NCI-H1092 treated with DMSO at 0.1 percent for 48 hours (cell line): ENCODE measurements around the gene KLHL33.

Experiments
- DNase-seq: peaks from one replicate; lab custom pipeline; 2025; lab: John Stamatoyannopoulos, UW

Gene KLHL33, protein sequence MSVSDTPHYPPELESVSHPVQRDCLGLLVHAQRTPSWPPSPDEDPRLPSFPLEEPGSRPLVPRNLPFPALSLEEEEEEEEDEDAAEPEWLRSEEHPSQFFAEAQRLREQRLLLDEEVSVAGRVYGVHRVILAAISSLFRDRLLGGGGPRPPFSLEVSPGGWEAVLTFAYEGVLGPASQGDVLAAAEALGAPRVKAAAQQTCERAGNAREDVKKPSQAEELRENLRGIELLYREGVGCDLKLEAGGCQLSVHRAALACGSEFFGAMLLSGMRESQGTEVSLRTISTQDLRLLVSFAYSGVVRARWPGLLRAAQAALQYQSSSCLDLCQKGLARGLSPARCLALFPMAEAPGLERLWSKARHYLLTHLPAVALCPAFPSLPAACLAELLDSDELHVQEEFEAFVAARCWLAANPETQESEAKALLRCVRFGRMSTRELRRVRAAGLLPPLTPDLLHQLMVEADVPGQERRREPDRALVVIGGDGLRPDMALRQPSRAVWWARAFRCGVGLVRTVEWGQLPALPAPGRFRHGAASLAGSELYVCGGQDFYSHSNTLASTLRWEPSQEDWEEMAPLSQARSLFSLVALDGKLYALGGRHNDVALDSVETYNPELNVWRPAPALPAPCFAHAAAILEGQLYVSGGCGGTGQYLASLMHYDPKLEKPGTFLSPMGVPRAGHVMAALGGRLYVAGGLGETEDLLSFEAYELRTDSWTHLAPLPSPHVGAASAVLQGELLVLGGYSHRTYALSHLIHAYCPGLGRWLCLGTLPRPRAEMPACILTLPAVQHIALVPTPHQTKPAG

GRCh38 chr14:20435582-20436362 is at the start of gene KLHL33:
KLHL33 (minus strand) TSS chr14:20436166; CDS start chr14:20435811, 355 bp downstream.
- no peak for DNase-seq

DNA sequence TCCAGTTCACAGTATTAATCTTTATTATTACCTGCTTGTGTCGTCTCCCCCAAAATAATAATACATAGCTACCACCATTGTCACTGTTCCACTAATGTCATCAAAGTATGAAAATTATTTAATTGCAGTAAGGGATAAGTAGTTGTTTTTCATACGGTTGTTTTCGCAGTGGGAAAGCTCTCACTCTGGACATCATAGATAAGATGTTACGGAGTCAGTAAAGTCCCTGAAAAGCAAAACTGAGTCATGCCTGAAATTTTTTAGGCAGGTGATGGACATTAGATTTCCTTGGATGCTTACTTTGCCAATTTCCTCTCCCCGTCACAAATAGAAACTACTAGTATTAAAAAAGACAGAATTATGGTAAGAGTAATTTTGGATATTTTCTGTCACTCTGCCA is 46.4 kb upstream of the KLHL33 start:
- DNase-seq: no peak

DNA sequence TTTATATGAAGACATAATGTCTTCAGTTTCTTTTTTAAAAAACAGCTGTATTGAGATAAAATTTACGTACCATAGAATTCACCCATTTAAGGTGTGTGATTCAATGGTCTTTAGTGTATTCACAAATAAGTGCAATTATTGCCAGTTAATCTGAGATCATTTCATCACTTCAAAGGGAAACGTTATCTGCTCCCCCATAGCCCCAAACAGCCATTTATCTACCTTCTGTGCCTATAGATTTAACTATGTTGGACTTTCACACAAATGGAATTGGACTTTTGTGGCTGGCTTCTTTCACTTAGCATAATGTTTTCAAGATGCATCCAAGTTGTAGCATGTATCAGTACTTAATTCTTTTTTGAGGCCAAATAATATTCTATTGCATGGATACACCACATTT is 42.9 kb upstream of the KLHL33 start:
- DNase-seq: no peak

GRCh38 chr14:20477211-20477876 is 41.4 kb upstream of the KLHL33 start:
- peak; percentile 9 for DNase-seq

DNA sequence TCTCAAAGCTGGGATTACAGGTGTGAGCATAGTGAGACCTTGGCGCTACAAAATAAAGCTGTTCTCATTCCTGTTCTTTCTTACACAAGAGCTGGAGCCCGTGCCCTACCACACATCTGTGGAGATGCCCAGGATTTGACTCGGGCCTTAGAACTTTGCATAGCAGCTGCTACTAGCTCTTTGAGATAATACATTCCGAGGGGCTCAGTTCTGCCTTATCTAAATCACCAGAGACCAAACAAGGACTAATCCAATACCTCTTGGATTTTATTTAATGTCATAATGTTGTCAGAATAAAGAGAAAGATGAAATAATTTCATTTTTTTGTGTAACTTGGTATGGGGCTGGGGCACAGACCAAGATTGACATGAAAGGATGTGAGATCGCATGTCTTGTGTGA is 40.8 kb upstream of the KLHL33 start:
- no peak for DNase-seq

DNA sequence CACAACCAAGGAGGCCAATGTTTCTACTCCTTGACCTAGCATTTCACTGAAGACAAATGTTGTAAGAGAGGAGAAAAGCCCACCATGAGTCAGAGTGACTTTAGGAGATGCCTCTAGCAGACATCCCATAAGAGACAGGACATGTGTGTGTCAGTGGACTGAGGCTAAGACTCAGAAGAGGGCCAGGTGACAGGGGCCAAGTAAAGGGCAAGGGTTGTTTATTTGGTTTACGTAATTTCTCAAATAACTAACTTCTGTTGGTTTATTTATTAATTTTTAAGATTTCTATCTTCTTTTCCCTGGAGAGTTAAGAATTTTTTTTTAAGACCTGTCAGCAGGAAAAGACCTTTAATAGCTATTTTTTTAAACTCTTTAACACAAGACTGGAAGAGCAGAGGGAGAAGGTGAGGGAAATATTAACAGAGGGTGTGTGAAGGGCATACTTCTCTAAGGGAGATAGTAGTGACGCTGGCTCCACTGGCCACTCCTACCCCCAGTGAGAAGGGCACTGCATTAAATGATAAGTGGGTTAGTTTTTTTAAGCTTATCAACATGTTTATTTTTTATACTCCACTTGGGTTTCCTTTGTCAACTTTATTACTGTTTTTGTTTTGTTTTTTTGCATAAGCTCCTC is 36.7 kb upstream of the KLHL33 start:
- DNase-seq: no peak

DNA sequence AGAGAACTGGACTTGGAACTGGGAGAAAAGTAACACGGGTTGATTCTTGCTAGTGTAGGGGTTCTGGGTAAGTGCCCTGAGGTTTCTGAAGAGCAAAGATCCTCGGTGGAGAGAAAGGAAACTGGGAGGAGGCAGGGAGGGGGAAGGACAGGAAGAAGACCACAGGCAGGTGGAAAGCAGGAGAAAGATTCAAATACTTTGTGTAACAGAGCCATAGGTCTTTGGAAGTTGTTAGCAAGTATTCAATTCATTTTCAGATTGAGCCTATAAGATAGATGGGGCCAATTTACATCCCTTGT is 34.6 kb upstream of the KLHL33 start:
- no peak for DNase-seq

DNA sequence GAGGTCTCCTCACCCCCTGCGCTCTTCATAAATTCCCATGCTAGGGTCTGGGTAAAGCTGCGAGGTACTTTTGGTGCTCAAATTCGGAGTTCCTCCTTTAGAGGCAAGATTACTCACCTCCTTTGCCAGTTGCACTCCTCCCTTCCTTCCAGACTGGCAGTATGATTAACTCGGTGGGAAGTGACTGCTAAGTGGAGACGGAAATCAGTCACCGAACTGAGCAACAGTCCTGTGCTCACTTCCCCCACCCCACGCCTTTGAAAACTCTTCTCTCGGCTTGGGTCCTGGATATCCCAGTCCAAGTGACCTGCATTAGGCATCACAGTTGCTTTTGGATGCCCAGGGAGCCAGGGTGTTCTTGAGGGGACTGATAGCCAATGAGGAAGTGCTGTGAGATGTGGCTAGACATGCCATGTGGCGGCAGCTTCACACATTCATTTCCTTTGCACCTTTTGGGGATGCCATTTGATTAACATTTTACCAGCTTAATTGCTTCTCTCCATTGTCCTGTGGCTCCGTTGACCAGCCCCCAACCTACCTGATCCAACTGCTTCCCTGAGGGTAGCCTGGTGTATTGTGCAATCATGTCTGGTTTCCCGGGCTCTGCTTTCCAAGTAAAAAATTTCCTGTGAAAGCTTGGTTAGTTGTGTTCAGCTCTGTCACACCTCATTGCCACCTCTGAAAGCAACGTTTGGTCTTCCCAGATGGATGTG is 34.1 kb upstream of the KLHL33 start:
- DNase-seq: peak; percentile 81

- DNase-seq: peak; percentile 96
These were observed 33.4 kb upstream of the KLHL33 start, which contains the start of gene PNP for GRCh38 chr14:20469242-20469889. PNP (plus strand) TSS chr14:20469406; CDS start chr14:20469525, 119 bp downstream.

DNA sequence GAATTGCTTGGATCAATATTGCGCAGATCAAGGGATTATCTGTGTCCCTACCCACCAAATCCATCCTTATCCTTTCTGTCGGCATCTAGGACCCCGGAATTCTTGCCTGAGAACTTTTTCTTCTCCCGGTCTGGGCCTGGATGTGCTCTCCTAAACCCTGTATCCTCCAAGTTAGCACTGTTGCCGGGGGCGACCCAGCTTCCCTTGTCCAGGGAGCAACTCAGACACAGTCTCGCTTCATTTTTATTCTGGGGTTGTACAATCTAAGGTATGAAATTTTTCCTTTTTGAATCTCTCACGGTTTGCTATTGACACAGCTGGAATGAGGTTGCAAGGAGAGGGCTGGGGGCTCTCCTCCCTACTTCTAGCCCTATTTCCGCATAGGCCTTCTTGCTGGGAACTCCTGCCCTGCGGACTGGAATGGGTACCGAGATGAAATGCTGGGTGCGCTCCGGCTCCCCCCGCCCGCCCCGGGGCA is 32.8 kb upstream of the KLHL33 start:
- no peak for DNase-seq

DNA sequence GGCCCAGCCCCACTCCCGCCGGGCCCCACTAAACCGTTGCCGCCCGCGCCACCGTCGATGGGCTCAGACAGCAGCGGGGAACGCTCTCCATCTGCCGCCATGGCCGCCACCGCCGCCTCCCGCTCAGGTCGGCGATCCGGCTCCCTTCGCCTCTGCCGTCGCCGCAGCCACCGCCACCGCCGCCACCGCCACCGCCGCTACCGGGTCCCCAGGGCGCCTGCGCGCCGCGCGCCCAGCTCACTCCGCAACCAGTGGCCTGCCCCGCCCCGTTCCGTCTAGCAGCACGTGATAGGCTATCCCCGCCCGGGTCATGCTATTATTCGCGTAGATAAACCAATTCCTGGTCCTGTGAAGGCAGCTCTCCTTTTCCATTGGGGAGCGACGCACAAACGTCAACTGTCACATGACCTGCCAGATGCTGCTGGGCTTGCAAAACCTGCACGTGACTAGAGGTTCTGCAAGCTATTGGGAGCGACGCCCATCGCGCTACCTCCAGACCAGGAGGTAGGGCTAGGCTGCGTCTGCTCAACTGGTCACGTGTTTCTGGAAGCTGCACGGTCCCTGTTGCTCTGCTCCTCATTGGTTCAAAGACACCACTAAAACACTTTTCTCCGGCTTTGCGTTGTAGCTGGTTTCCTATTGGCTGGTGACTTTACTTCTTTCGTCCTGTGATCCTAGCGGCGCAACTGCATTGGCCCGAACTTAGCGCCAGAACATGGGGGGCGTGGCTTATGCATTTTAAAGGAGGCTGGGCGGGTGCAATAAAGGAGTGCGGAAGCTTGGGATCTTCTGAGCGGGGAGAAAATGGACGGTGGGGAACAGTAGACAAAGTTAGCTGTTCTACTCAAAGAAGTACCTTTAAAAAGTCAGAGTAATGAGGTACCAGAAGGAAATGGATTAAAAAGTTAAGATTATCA is 25.5 kb upstream of the KLHL33 start, which contains the start of gene PIP4P1:
Gene PIP4P1, minus strand, starts transcription at position 210 of the 917 bp plus-strand sequence. Its CDS starts 109 bp downstream, at position 101.
- DNase-seq: peak; percentile 100

- no peak for DNase-seq
These were observed 24.7 kb upstream of the KLHL33 start for GRCh38 chr14:20460458-20461224.

- no peak for DNase-seq
These were observed 22.2 kb upstream of the KLHL33 start for GRCh38 chr14:20458031-20458789.

DNA sequence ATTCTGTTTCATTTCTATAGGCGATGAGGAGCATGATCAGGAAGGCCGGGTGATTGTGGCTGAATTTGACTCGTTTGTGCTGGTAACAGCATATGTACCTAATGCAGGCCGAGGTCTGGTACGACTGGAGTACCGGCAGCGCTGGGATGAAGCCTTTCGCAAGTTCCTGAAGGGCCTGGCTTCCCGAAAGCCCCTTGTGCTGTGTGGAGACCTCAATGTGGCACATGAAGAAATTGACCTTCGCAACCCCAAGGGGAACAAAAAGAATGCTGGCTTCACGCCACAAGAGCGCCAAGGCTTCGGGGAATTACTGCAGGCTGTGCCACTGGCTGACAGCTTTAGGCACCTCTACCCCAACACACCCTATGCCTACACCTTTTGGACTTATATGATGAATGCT is 21.0 kb upstream of the KLHL33 start:
- no peak for DNase-seq

DNA sequence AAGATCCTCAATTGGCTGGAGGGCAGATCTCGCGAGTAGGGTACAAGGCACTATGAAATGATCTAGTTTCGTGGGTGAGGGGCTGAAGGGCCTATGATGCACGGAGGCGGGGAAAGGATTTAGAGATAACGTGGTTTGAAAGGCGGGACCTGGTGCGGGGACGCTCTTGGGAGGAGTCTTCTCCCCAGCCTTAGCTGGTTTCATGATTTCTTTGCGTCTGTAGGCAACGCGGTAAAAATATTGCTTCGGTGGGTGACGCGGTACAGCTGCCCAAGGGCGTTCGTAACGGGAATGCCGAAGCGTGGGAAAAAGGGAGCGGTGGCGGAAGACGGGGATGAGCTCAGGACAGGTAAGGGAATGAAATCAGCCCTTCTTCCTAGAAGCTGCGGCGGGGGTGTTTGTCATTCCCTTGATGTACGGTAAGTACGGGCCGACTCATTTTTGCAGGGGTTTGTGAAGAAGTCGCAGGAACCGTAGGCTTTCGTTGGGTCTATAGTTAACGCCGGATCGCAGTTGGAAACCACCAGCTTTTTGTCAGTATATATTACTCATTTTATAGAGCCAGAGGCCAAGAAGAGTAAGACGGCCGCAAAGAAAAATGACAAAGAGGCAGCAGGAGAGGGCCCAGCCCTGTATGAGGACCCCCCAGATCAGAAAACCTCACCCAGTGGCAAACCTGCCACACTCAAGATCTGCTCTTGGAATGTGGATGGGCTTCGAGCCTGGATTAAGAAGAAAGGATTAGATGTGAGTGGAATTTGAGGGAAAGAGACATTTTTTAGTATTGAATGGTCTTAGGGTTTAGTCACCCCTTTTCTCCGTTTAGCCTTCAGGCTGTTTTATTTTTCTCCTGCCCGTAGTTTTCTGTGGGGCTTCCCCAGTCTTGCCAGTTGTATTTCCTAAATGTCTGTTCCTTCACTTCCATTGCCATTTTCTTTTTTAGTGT is 19.7 kb upstream of the KLHL33 start:
- DNase-seq: no peak
